ENCODE measurements around the gene NOP9. TPM values are rescaled to one million over a fixed set of nuclear protein-coding genes. Genes with fewer than 3 reads are reported as not detected.

Gene NOP9
- total RNA-seq, 2 experiments from 2014 or later = 33.5 to 33.6 TPM

DNA sequence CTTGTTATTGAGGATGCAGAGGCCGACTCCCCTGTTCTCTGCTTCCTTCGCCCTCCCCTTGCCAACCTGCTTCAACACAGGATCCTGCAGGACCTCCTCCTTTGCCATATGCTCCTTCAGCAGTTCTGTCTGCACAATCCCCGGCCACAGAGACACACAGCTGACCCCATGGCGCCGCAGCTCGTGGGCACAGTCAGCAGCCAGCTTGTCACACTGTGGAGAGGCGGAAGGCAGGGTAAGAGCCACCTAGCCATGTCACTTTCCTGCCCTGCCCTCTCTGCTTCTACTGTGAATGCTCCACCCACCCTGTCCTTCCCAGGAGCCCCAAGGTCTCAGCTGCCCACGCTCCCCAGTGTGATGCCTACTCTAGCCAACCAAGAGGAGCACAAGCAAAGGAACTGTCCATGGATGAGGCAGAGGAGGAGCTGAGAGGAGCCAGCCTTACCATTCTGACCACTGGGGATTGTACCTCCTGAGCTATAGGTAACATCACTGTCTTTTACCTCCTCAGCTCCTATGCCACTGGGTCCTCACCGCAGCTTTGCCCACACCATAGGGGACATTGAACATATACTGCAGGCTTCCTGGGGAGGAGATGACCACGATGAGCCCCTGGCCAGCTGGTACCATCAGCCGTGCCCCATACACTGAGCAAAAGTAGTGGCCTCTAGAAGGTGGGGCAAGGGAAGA, 7.4 kb upstream of the NOP9 start:
- DNase-seq = no peak
- H3K4me3 Mint-ChIP-seq = no peak overlapping the region
- CTCF ChIA-PET = interaction anchor here (0.8 to 28.2 kb wide), 10 partner anchors 12 to 660 kb away, joined by 3 to 873 read pairs (median 5); partner anchors contain the start of genes CIDEB, GMPR2, LTB4R2 and NEDD8
- intact Hi-C loops (cut with micrococcal nuclease) = no loop called here
- POLR2A ChIA-PET = interaction anchor here (0.9 to 1.5 kb wide), 6 partner anchors 10 to 103 kb away, joined by 3 to 6 read pairs (median 4); partner anchors contain the start of genes CIDEB and IPO4
- no peaks in the 10 kb centered on the region for H3K9me3 Mint-ChIP-seq
- ATAC-seq = no peak
- H3K36me3 Mint-ChIP-seq (ENCODE audit: low read depth) = peaks cover 28% of the 10 kb centered on the region
- TF ChIP-seq, protein P1, sequence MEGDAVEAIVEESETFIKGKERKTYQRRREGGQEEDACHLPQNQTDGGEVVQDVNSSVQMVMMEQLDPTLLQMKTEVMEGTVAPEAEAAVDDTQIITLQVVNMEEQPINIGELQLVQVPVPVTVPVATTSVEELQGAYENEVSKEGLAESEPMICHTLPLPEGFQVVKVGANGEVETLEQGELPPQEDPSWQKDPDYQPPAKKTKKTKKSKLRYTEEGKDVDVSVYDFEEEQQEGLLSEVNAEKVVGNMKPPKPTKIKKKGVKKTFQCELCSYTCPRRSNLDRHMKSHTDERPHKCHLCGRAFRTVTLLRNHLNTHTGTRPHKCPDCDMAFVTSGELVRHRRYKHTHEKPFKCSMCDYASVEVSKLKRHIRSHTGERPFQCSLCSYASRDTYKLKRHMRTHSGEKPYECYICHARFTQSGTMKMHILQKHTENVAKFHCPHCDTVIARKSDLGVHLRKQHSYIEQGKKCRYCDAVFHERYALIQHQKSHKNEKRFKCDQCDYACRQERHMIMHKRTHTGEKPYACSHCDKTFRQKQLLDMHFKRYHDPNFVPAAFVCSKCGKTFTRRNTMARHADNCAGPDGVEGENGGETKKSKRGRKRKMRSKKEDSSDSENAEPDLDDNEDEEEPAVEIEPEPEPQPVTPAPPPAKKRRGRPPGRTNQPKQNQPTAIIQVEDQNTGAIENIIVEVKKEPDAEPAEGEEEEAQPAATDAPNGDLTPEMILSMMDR (IDR thresholded peaks at IDR 0.05) = no peak
- H3K27me3 Mint-ChIP-seq = no peaks in the 10 kb centered on the region
- peaks cover 33% of the 10 kb centered on the region for H3K4me1 Mint-ChIP-seq (ENCODE audit: low read depth)
- no peak overlapping the region for H3K27ac Mint-ChIP-seq

DNA sequence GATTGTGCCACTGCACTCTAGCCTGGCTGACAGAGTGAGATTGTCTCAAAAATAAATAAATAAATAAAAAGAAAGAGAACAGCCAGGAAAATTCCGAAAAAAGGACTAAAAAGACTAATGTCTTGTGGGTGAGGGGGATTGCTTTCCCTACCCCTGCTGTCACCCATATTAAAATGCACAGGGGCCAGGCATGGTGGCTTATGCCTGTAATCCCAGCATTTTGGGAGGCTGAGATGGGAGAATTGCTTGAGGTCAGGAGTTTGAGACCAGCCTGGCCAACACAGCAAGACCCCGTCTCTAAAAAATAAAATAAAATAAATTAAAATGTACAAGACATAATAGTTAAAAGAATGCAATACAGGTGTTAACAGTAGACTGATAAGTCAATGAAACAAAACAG, 6.1 kb upstream of the NOP9 start:
- H3K27me3 Mint-ChIP-seq = no peaks in the 10 kb centered on the region
- H3K36me3 Mint-ChIP-seq (ENCODE audit: low read depth) = peaks cover 27% of the 10 kb centered on the region
- no peak overlapping the region for H3K4me3 Mint-ChIP-seq
- ATAC-seq (no peak), DNase-seq (no peak)
- no peaks in the 10 kb centered on the region for H3K9me3 Mint-ChIP-seq
- CTCF ChIA-PET = interaction anchor here (1.0 to 28.2 kb wide), 6 partner anchors 14 to 48 kb away, joined by 3 to 873 read pairs (median 12); partner anchors contain the start of genes CIDEB, GMPR2, LTB4R2 and NEDD8
- no peak overlapping the region for H3K27ac Mint-ChIP-seq
- peaks cover 36% of the 10 kb centered on the region for H3K4me1 Mint-ChIP-seq (ENCODE audit: low read depth)
- POLR2A ChIA-PET = interaction anchor here (0.9 to 1.5 kb wide), 4 partner anchors 11 to 105 kb away, joined by 3 to 6 read pairs (median 4); partner anchors contain the start of gene IPO4
- intact Hi-C loops (cut with micrococcal nuclease) = no loop called here
- TF ChIP-seq, protein P1 (IDR thresholded peaks at IDR 0.05) = no peak

DNA sequence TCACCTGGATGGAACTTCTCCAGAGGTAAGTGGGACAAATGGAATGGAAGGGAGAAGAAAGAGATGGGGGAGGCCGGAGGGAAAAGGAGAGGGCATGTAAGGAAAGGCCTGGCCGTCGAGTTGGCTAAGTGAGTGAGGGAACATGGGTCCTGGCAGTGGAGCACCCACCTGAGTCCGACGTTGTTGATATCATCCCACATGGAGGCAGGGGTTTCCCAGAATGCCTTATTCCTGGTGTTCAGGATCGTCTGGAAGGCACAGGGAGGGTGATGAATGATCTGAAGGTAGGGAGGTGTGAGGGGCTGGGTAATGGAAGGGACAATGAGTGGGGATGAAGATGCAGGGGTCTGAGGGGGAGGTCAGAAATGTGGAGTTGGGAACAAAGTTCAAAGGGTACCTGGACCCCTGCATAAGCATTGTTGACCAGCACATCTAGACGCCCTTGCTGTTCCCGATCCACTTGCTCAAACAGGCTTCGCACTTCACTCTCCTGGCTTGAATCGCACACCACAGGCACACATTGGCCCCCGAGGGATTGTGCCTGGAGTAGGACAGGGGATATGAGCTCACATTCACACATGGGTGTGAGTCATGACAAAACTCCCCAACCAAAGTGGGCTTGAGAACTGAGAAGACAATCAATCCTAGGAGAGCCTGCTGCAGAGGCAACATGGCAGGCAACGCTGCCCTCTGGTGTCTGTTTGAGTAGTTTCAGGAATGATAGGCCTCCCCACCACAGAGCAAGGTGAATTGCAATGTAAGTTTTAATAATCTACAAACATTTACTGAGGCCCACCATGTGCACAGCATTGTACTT, 3.1 kb upstream of the NOP9 start:
- DNase-seq (peak; percentile 90), ATAC-seq (peak; percentile 78)
- ChIA-PET CTCF (interaction anchor here (0.6 to 28.2 kb wide), 27 partner anchors 10 to 226 kb away, joined by 3 to 873 read pairs (median 9); partner anchors contain the start of genes ADCY4, CHMP4A, CIDEB and CPNE6), POLR2A (interaction anchor here (0.7 to 2.2 kb wide), 10 partner anchors 12 to 193 kb away, joined by 3 to 22 read pairs (median 4); partner anchors contain the start of genes IRF9, TINF2 and TM9SF1)
- H3K27ac Mint-ChIP-seq = peak overlapping the region; percentile 82
- H3K36me3 Mint-ChIP-seq (ENCODE audit: low read depth) = peaks cover 15% of the 10 kb centered on the region
- H3K9me3 Mint-ChIP-seq = no peaks in the 10 kb centered on the region
- H3K4me1 Mint-ChIP-seq (ENCODE audit: low read depth) = peaks cover 40% of the 10 kb centered on the region
- TF ChIP-seq, protein P1 (IDR thresholded peaks at IDR 0.05) = peak; percentile 77
- no peak overlapping the region for H3K4me3 Mint-ChIP-seq
- intact Hi-C loops (cut with micrococcal nuclease) = loop anchor here (1.0 kb wide), 1 partner anchor 53 kb away; no protein-coding TSS in a partner anchor
- H3K27me3 Mint-ChIP-seq = no peaks in the 10 kb centered on the region

DNA sequence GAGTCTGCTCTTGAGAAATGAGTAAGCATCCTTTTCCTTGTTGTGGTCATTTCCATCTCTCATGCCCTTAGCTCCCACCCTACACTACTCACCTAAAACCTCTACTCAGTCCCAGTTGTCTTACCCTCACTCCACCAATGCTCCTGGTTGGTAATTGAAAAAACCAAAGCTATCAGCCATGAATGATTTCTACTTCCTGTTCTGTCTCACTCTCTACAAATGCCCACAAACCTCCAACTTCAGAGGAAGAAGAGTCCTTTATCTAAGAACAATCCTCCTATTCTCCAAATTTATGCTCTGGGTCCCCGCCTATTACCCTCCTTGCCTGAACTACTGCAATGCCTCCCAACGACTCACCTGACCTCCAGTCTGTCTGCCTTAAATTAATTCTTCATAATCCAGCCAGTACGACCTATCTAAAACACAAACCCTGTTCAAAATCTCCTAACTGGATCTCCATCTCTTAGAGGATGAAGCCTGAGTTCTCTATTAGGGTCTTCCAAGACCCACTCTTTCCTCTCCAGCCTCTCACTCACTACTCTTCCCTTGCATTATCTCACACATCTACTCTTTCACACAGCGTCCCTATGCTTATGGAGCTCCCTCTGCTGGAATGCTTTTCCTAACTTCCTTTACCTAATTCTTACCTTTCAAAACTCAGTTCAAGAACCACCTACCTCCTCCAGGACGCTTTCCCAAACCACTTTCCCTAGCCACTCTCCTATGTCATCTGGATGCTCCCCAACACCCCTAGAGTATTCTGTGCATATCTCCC, 2.3 kb upstream of the NOP9 start:
- ChIA-PET CTCF (interaction anchor here (0.6 to 28.2 kb wide), 24 partner anchors 11 to 227 kb away, joined by 3 to 873 read pairs (median 9); partner anchors contain the start of genes ADCY4, CHMP4A, CIDEB and CPNE6), POLR2A (interaction anchor here (1.0 to 6.5 kb wide), 13 partner anchors 12 to 194 kb away, joined by 3 to 54 read pairs (median 4); partner anchors contain the start of genes GMPR2, IRF9, LTB4R and LTB4R2)
- TF ChIP-seq, protein P1 (IDR thresholded peaks at IDR 0.05) = no peak
- peak; percentile 7 for ATAC-seq
- no peaks in the 10 kb centered on the region for H3K9me3 Mint-ChIP-seq
- H3K27ac Mint-ChIP-seq = peak overlapping the region; percentile 82
- intact Hi-C loops (cut with micrococcal nuclease) = loop anchor here (1.0 kb wide), 1 partner anchor 54 kb away; no protein-coding TSS in a partner anchor
- peaks cover 40% of the 10 kb centered on the region for H3K4me1 Mint-ChIP-seq (ENCODE audit: low read depth)
- no peaks in the 10 kb centered on the region for H3K27me3 Mint-ChIP-seq
- no peak overlapping the region for H3K4me3 Mint-ChIP-seq
- no peak for DNase-seq
- H3K36me3 Mint-ChIP-seq (ENCODE audit: low read depth) = peaks cover 18% of the 10 kb centered on the region
